Transverse colon (tissue), 3 donors: ENCODE measurements around the gene DDX1.

Source experiments
- POLR2A ChIP-seq: fragments of 450-650 bp; IDR thresholded peaks from one replicate; pipeline ENCODE4 v1.6.1; 2016; ENCODE audit warnings: antibody characterized with exemption, mild to moderate bottlenecking, moderate library complexity
- TF ChIP-seq, protein P1 (sequence below), 5 experiments: fragments of 200-600 bp in 3 of 5; fragments of 450-650 bp in 2 of 5; sonication (generic) in 3 of 5; IDR thresholded peaks; 1 replicate in 2 of 5; 2 replicates in 3 of 5; pipeline ENCODE4 v1.5.1; 2016 to 2017; ENCODE audit warnings: antibody characterized with exemption in 5 of 5, inconsistent platforms in 3 of 5, mild to moderate bottlenecking in 2 of 5, moderate library complexity in 1 of 5

GRCh38 chr2:15667809-15668556 lies 76.3 kb downstream of the DDX1 start:
- TF ChIP-seq, protein P1, sequence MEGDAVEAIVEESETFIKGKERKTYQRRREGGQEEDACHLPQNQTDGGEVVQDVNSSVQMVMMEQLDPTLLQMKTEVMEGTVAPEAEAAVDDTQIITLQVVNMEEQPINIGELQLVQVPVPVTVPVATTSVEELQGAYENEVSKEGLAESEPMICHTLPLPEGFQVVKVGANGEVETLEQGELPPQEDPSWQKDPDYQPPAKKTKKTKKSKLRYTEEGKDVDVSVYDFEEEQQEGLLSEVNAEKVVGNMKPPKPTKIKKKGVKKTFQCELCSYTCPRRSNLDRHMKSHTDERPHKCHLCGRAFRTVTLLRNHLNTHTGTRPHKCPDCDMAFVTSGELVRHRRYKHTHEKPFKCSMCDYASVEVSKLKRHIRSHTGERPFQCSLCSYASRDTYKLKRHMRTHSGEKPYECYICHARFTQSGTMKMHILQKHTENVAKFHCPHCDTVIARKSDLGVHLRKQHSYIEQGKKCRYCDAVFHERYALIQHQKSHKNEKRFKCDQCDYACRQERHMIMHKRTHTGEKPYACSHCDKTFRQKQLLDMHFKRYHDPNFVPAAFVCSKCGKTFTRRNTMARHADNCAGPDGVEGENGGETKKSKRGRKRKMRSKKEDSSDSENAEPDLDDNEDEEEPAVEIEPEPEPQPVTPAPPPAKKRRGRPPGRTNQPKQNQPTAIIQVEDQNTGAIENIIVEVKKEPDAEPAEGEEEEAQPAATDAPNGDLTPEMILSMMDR (IDR thresholded peaks at IDR 0.05) = no peak
- no peak for TF ChIP-seq POLR2A
